ENCODE measurements around the gene RNF111. TPM values are rescaled to one million over a fixed set of nuclear protein-coding genes. Genes with fewer than 3 reads are reported as not detected.

RNF111 gene
- total and polyA plus RNA-seq, 3 donors from 2014 or later, result 23.1 to 32.8 (median 26.8) TPM

DNA sequence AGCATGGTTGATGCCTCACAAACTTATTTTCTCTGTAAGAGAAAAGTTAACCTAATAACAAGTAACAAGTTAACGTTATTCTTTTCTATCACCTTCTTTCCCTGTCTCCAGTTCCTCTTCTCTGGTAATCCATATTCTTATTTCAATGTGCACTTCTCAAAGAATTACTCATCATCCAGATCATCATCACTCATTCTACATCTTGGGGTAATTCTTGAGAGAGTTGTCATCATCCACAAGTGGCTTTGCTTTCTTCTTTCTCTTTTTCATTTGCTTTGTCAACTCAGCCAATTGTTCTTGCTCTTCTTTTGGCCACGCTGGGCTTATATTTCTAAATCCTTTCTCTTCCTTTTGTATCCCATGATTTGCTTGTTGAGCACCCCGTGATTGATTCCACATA is 20.8 kb upstream of the RNF111 start:
- H3K4me3 ChIP-seq, result no peak overlapping the region
- no peak overlapping the region for H3K27ac ChIP-seq
- H3K9me3 ChIP-seq, result no peaks in the 10 kb centered on the region
- H3K27me3 ChIP-seq, result no peaks in the 10 kb centered on the region
- no peak for DNase-seq
- WGBS, 2 donors, result 85 to 93% methylated on average over 3 of the region's 3 CpGs
- intact Hi-C loops (cut with DNase I; ENCODE audit: low total_unique reads), result no loop called here
- no peaks in the 10 kb centered on the region for H3K4me1 ChIP-seq
- no peaks in the 10 kb centered on the region for H3K36me3 ChIP-seq (ENCODE audit: low read depth, missing control alignments)
- TF ChIP-seq POLR2A (IDR thresholded peaks at IDR 0.05), result no peak
- TF ChIP-seq, protein P1, sequence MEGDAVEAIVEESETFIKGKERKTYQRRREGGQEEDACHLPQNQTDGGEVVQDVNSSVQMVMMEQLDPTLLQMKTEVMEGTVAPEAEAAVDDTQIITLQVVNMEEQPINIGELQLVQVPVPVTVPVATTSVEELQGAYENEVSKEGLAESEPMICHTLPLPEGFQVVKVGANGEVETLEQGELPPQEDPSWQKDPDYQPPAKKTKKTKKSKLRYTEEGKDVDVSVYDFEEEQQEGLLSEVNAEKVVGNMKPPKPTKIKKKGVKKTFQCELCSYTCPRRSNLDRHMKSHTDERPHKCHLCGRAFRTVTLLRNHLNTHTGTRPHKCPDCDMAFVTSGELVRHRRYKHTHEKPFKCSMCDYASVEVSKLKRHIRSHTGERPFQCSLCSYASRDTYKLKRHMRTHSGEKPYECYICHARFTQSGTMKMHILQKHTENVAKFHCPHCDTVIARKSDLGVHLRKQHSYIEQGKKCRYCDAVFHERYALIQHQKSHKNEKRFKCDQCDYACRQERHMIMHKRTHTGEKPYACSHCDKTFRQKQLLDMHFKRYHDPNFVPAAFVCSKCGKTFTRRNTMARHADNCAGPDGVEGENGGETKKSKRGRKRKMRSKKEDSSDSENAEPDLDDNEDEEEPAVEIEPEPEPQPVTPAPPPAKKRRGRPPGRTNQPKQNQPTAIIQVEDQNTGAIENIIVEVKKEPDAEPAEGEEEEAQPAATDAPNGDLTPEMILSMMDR (IDR thresholded peaks at IDR 0.05), result no peak

DNA sequence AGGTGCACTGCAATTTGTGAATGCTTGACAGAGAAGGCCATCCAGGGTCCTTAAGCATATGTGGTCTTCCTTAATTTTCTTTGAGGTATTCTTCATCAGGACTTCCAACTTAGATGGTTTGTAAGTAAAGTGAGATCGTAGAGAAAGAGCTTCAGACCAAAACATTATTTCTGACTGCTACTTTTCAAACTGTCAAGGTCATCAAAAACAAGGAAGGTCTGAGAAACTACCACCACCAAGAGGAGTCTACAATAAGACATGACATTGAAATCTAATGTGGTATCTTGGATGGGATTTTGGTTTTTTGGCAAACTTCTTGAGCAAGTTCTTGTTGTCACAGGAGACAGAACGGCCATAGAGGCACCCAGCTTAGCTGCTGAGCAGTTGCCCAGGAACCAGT is 20.0 kb upstream of the RNF111 start:
- 81 to 86% methylated on average over 2 of the region's 2 CpGs for WGBS, 2 donors
- TF ChIP-seq, protein P1 (IDR thresholded peaks at IDR 0.05), result no peak
- TF ChIP-seq POLR2A (IDR thresholded peaks at IDR 0.05), result no peak
- H3K4me1 ChIP-seq, result no peaks in the 10 kb centered on the region
- intact Hi-C loops (cut with DNase I; ENCODE audit: low total_unique reads), result no loop called here
- no peak overlapping the region for H3K4me3 ChIP-seq
- H3K9me3 ChIP-seq, result no peaks in the 10 kb centered on the region
- no peak for DNase-seq
- no peaks in the 10 kb centered on the region for H3K27me3 ChIP-seq
- no peak overlapping the region for H3K27ac ChIP-seq
- H3K36me3 ChIP-seq (ENCODE audit: low read depth, missing control alignments), result no peaks in the 10 kb centered on the region

DNA sequence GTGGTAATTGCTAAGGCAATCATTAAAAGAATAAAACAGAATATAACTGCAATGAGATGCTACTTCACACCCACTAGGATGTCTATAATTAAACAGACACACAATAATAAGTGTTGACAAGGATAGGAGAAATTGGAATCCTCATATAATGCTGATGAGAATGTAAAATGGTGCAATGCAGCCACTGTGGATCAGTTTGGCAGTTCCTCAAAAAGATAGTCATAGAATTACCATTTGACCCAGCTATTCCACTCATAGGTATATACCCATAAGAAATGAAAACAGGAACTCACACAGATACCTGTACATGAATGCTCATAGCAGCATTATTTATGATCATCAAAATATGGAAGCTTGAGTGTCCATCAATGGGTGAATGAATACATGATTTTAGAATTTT is 9.6 kb upstream of the RNF111 start:
- DNase-seq, result no peak
- Histone ChIP-seq H3K4me1 (no peaks in the 10 kb centered on the region), H3K4me3 (no peak overlapping the region), H3K36me3 (ENCODE audit: low read depth, missing control alignments) (no peaks in the 10 kb centered on the region), H3K27ac (no peak overlapping the region), H3K27me3 (no peaks in the 10 kb centered on the region), H3K9me3 (no peaks in the 10 kb centered on the region)
- TF ChIP-seq, protein P1 (IDR thresholded peaks at IDR 0.05), result no peak
- no peak for TF ChIP-seq POLR2A (IDR thresholded peaks at IDR 0.05)
- intact Hi-C loops (cut with DNase I; ENCODE audit: low total_unique reads), result no loop called here

DNA sequence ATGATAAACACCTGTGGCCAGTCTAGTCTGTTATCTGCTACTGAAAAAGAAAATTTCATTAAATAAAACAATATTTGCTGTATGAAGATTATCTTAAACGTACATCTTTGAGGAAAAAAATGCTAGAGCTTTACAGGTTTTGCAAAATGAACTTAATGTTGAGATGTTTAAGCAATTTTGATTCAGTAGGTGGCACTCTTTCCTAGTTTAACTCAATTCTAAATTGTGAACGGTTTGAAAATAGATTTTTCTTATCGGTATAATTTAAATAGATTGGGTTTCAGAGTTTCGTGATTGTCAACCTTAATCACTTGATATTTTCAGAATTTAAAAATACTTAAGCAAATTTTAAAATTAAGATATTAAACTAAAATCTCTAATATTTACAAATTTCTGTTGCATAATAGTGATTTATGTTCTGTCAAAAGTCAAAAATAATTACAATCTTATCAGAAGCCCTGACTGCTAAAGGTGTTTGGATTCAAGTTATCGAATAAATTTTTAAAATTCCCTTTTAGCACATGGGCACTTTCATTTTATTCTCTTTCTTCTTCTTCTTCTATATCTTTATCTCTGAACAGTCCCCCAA is 7.0 kb upstream of the RNF111 start:
- 21 to 25% methylated on average over 5 of the region's 5 CpGs for WGBS, 2 donors
- no peak overlapping the region for H3K4me3 ChIP-seq
- no peak for TF ChIP-seq POLR2A (IDR thresholded peaks at IDR 0.05)
- TF ChIP-seq, protein P1 (IDR thresholded peaks at IDR 0.05), result peak in 1 of 3 experiments; percentile 41
- no peaks in the 10 kb centered on the region for H3K36me3 ChIP-seq (ENCODE audit: low read depth, missing control alignments)
- H3K9me3 ChIP-seq, result no peaks in the 10 kb centered on the region
- no peak for DNase-seq
- H3K27ac ChIP-seq, result no peak overlapping the region
- no peaks in the 10 kb centered on the region for H3K27me3 ChIP-seq
- H3K4me1 ChIP-seq, result no peaks in the 10 kb centered on the region
- intact Hi-C loops (cut with DNase I; ENCODE audit: low total_unique reads), result loop anchor here (10.0 kb wide), 1 partner anchor 514 kb away; no protein-coding TSS in a partner anchor

DNA sequence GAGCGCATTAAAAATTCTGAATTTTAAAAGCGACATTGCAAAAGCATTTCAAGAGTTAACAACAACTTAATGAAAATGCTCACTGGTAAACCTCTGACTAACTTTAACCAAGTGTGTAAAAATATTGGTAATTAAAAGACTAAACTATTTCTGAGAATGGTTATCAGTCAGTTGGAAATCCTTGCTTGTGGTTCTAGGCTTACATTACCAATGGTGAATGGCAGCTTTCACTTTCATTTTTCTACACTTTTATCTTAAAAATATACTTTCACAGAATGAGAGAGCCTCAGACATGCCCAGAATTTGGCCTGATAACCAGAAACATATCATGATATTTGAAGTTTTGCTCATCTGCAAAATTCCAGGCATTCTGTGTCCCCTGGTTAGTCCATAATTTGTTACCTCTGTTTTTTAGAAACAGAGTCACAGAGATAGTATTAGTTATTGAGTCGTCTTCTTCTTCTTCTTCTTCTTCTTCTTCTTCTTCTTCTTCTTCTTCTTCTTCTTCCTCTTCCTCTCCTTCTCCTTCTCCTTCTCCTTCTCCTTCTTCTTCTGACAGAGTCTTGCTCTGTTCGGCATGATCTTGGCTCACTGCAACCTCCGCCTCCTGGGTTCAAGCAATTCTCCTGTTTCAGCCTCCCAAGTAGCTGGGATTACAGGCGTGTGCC is 5.5 kb upstream of the RNF111 start:
- H3K4me1 ChIP-seq, result no peaks in the 10 kb centered on the region
- TF ChIP-seq POLR2A (IDR thresholded peaks at IDR 0.05), result no peak
- TF ChIP-seq, protein P1 (IDR thresholded peaks at IDR 0.05), result no peak
- no peaks in the 10 kb centered on the region for H3K27me3 ChIP-seq
- no peak for DNase-seq
- H3K36me3 ChIP-seq (ENCODE audit: low read depth, missing control alignments), result no peaks in the 10 kb centered on the region
- H3K27ac ChIP-seq, result no peak overlapping the region
- H3K9me3 ChIP-seq, result no peaks in the 10 kb centered on the region
- intact Hi-C loops (cut with DNase I; ENCODE audit: low total_unique reads), result loop anchor here (10.0 kb wide), 1 partner anchor 513 kb away; no protein-coding TSS in a partner anchor
- WGBS, 2 donors, result 84 to 86% methylated on average over 5 of the region's 6 CpGs
- H3K4me3 ChIP-seq, result no peak overlapping the region
